MCF 10A (cell line): Measurements from ENCODE around the gene YEATS2. TPM values are rescaled to one million over a fixed set of nuclear protein-coding genes. Genes with fewer than 3 reads are reported as not detected.

Source experiments
- BruUV-seq: library from RNA; stranded (reverse); fragments of 400-500 nt; replicated peaks from 2 replicates; lab custom pipeline; 2021; lab: Mats Ljungman, UMichigan
- CTCF ChIA-PET: fragments of 300-600 bp; sonication (Branson Sonifier 250); formaldehyde crosslinking; extraction: SDS; loops from one replicate; lab custom pipeline; 2021; ENCODE audit warnings: antibody characterized with exemption, inconsistent platforms; lab: Yijun Ruan, JAX
- POLR2A ChIA-PET: fragments of 300-600, 350-650 bp; sonication (Branson Sonifier 250); formaldehyde crosslinking; extraction: SDS; loops from one replicate; lab custom pipeline; 2020; ENCODE audit warnings: antibody characterized with exemption, inconsistent platforms; lab: Yijun Ruan, JAX
- DNase-seq: peaks from one replicate; pipeline ENCODE4 v3.0.0-alpha.2; 2018; ENCODE audit not compliant: unreplicated experiment
- H3K27ac Mint-ChIP-seq: one replicate; pipeline ENCODE4 v1.8.0; 2022; ENCODE audit warnings: mild to moderate bottlenecking, low read depth, mixed read lengths; ENCODE audit not compliant: unreplicated experiment
- H3K27me3 Mint-ChIP-seq: one replicate; pipeline ENCODE4 v1.8.0; 2022; ENCODE audit warnings: mixed read lengths; ENCODE audit not compliant: insufficient read depth, unreplicated experiment
- H3K36me3 Mint-ChIP-seq: one replicate; pipeline ENCODE4 v1.8.0; 2022; ENCODE audit warnings: mild to moderate bottlenecking, moderate library complexity, mixed read lengths; ENCODE audit not compliant: insufficient read depth, unreplicated experiment
- H3K4me1 Mint-ChIP-seq: one replicate; pipeline ENCODE4 v1.8.0; 2022; ENCODE audit warnings: mixed read lengths; ENCODE audit not compliant: insufficient read depth, unreplicated experiment
- H3K4me3 Mint-ChIP-seq: one replicate; pipeline ENCODE4 v1.8.0; 2022; ENCODE audit warnings: mild to moderate bottlenecking, moderate library complexity, mixed read lengths; ENCODE audit not compliant: unreplicated experiment
- H3K9me3 Mint-ChIP-seq: one replicate; pipeline ENCODE4 v1.8.0; 2022; ENCODE audit warnings: mixed read lengths; ENCODE audit not compliant: unreplicated experiment
- CTCF ChIP-seq: fragments of 200-600 bp; IDR thresholded peaks from one replicate; pipeline ENCODE4 v1.8.0; 2022; ENCODE audit warnings: antibody characterized with exemption, mild to moderate bottlenecking; ENCODE audit not compliant: unreplicated experiment
- intact Hi-C: fragments of 100-400 bp; cut with micrococcal nuclease; formaldehyde crosslinking; loops from 2 replicates; pipeline ENCODE4 v1.14.1; 2022
- total RNA-seq: library from RNA; stranded (reverse); gene quantifications from 2 replicates; pipeline ENCODE4 v1.2.3, GENCODE V29; 2022

Gene YEATS2
- total RNA-seq, 1 experiment from 2014 or later, result 29.4 TPM

GRCh38 chr3:183725387-183725786 is 27.8 kb downstream of the YEATS2 start:
- Mint-ChIP-seq H3K4me3 (no peak overlapping the region), H3K9me3 (no peaks in the 10 kb centered on the region), H3K4me1 (no peaks in the 10 kb centered on the region), H3K27me3 (no peaks in the 10 kb centered on the region), H3K27ac (no peak overlapping the region), H3K36me3 (peaks cover 83% of the 10 kb centered on the region)
- CTCF ChIA-PET, result interaction anchor here (1.5 kb wide), 1 partner anchor 42 kb away, joined by 4 read pairs; no protein-coding TSS in a partner anchor
- DNase-seq, result no peak
- POLR2A ChIA-PET, result no interaction called here
- no peak for TF ChIP-seq CTCF
- intact Hi-C loops, result no loop called here
- BruUV-seq, result no TSS peak

- Mint-ChIP-seq H3K9me3 (no peaks in the 10 kb centered on the region), H3K27ac (no peak overlapping the region), H3K4me1 (no peaks in the 10 kb centered on the region), H3K4me3 (no peak overlapping the region), H3K36me3 (peaks cover 79% of the 10 kb centered on the region), H3K27me3 (no peaks in the 10 kb centered on the region)
- CTCF ChIA-PET, result interaction anchor here (0.6 kb wide), 1 partner anchor 34 kb away, joined by 4 read pairs; no protein-coding TSS in a partner anchor
- DNase-seq, result no peak
- intact Hi-C loops, result no loop called here
- no TSS peak for BruUV-seq
- POLR2A ChIA-PET, result interaction anchor here (0.6 kb wide), 1 partner anchor 21 kb away, joined by 3 read pairs; no protein-coding TSS in a partner anchor
- no peak for TF ChIP-seq CTCF
Measured at GRCh38 chr3:183728204-183728603, 30.6 kb downstream of the YEATS2 start.

DNA sequence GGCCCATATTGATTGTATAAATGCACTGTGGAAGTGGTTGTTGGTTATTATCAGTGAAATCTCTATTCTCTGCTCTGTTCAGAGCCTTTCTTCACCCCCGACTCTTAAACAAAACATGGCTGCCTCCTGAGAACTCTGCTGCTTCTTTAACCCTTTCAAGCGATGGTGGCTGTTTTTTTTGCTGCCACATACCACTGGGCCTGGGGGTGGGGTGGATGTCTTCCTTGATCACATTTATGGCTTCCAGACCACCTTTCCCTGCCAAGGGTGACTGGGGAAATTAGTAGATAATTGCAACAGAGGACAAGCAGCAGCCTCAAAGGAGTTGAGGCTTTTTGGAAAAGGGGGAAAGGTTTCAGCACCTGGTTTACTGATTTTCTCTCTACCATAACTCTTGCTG is 32.8 kb downstream of the YEATS2 start:
- H3K27me3 Mint-ChIP-seq, result no peaks in the 10 kb centered on the region
- H3K4me3 Mint-ChIP-seq, result no peak overlapping the region
- intact Hi-C loops, result no loop called here
- POLR2A ChIA-PET, result no interaction called here
- BruUV-seq, result no TSS peak
- peaks cover 87% of the 10 kb centered on the region for H3K36me3 Mint-ChIP-seq
- H3K9me3 Mint-ChIP-seq, result no peaks in the 10 kb centered on the region
- no peak for DNase-seq
- TF ChIP-seq CTCF, result no peak
- CTCF ChIA-PET, result no interaction called here
- no peaks in the 10 kb centered on the region for H3K4me1 Mint-ChIP-seq
- no peak overlapping the region for H3K27ac Mint-ChIP-seq

DNA sequence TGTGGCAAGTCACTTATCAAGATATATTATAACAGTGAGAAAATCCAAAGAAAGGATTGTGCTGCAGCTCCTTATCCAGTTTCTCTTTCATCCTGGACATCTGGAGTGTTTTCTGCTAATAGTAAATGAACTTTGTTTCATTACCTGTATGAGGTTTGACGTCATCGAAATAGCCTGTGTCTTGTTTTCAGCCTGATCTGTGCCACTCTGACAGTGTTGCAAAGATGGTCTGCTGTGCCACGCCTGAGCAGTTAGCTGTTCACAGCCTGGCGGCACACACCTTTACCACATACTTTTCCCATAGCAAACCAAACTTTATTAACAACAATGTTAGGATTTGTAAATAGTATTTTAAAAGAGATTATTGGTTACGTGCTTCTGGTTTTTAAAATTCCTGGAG is 34.0 kb downstream of the YEATS2 start:
- no peak overlapping the region for H3K4me3 Mint-ChIP-seq
- TF ChIP-seq CTCF, result no peak
- no peak for DNase-seq
- no peak overlapping the region for H3K27ac Mint-ChIP-seq
- intact Hi-C loops, result no loop called here
- ChIA-PET POLR2A (no interaction called here), CTCF (interaction anchor here (0.6 kb wide), 2 partner anchors 210 to 1949 kb away, joined by 3 to 4 read pairs; no protein-coding TSS in a partner anchor)
- H3K9me3 Mint-ChIP-seq, result no peaks in the 10 kb centered on the region
- H3K27me3 Mint-ChIP-seq, result no peaks in the 10 kb centered on the region
- peaks cover 89% of the 10 kb centered on the region for H3K36me3 Mint-ChIP-seq
- no TSS peak for BruUV-seq
- H3K4me1 Mint-ChIP-seq, result no peaks in the 10 kb centered on the region
